Spinal cord (tissue), 10 donors: ENCODE data around the gene HOXD9. TPM values are rescaled to one million over a fixed set of nuclear protein-coding genes. Genes with fewer than 3 reads are reported as not detected.

ENCODE experiments used
- DNase-seq, 6 donors: peaks; one replicate each; pipeline versions ENCODE4 v3.0.0 to v3.0.0-alpha.2; 2013 to 2015; ENCODE audit warnings: low spot score in 6 of 6, low read depth in 4 of 6
- H3K27ac ChIP-seq: one replicate; pipeline ENCODE4 v1.5.1; 2013; ENCODE audit warnings: low read depth, low read length, control low read depth
- H3K27me3 ChIP-seq: one replicate; pipeline ENCODE4 v1.6.1; 2013; ENCODE audit warnings: low read length; ENCODE audit not compliant: control insufficient read depth, insufficient read depth
- H3K36me3 ChIP-seq: one replicate; pipeline ENCODE4 v1.6.1; 2013; ENCODE audit warnings: low read length; ENCODE audit not compliant: control insufficient read depth, insufficient read depth
- H3K4me1 ChIP-seq: one replicate; pipeline ENCODE4 v1.6.1; 2013; ENCODE audit warnings: low read length; ENCODE audit not compliant: control insufficient read depth, insufficient read depth
- H3K4me3 ChIP-seq: one replicate; pipeline ENCODE4 v1.5.1; 2013; ENCODE audit warnings: low read depth, low read length, control low read depth
- H3K9me3 ChIP-seq: one replicate; pipeline ENCODE4 v1.6.1; 2013; ENCODE audit warnings: low read length; ENCODE audit not compliant: control insufficient read depth, insufficient read depth
- WGBS: methylation state at CpG from one replicate; pipeline ENCODE4 v1.1.5; 2013; ENCODE audit warnings: missing lambda C conversion rate; ENCODE audit not compliant: insufficient coverage; 5-methylcytosine and 5-hydroxymethylcytosine counted together
- polyA plus RNA-seq, 2 donors: library from polyadenylated mRNA; unstranded; fragments of 120-200 nt; gene quantifications; one replicate each; pipeline ENCODE4 v1.2.1, GENCODE V29; 2013; ENCODE audit not compliant: insufficient read length in 2 of 2
- small RNA-seq: library from RNA; depleted of rRNA; stranded (forward); fragments of <200 nt; gene quantifications from one replicate; pipeline ENCODE3, GENCODE V24; 2014; ENCODE audit warnings: low replicate concordance
- total RNA-seq, 2 donors: library from RNA; depleted of rRNA in 1 of 2; stranded (reverse); fragments of 120-200 nt in 1 of 2; fragments of >200 nt in 1 of 2; gene quantifications; one replicate each; pipeline versions ENCODE4 v1.2.3 to v1.2.4, GENCODE V29; 2013 to 2014
- donor health status: healthy.

HOXD9 gene
- total and polyA plus RNA-seq, 4 donors: 0.22 to 3.2 (median 3.1) TPM

- peak overlapping the region; percentile 33 for H3K4me3 ChIP-seq
- H3K27ac ChIP-seq: peak overlapping the region; percentile 69
- H3K9me3 ChIP-seq: no peaks in the 10 kb centered on the region
- peaks cover 47% of the 10 kb centered on the region for H3K4me1 ChIP-seq
- H3K27me3 ChIP-seq: peaks cover 25% of the 10 kb centered on the region
- peak in 2 of 6 donors; percentile 37 to 62 for DNase-seq
- 33% methylated on average over 41 of the region's 60 CpGs for WGBS
- H3K36me3 ChIP-seq: peaks cover 31% of the 10 kb centered on the region
Measured at GRCh38 chr2:176172007-176172894, 49.7 kb downstream of the HOXD9 start.

GRCh38 chr2:176172895-176173566 lies 50.5 kb downstream of the HOXD9 start:
- H3K4me1 ChIP-seq: peaks cover 53% of the 10 kb centered on the region
- DNase-seq: peak in 2 of 6 donors; percentile 52 to 69
- H3K4me3 ChIP-seq: peak overlapping the region; percentile 33
- H3K9me3 ChIP-seq: no peaks in the 10 kb centered on the region
- WGBS: no CpG with 5 or more reads among the region's 14 CpGs
- peak overlapping the region; percentile 69 for H3K27ac ChIP-seq
- H3K36me3 ChIP-seq: peaks cover 31% of the 10 kb centered on the region
- peaks cover 27% of the 10 kb centered on the region for H3K27me3 ChIP-seq

DNA sequence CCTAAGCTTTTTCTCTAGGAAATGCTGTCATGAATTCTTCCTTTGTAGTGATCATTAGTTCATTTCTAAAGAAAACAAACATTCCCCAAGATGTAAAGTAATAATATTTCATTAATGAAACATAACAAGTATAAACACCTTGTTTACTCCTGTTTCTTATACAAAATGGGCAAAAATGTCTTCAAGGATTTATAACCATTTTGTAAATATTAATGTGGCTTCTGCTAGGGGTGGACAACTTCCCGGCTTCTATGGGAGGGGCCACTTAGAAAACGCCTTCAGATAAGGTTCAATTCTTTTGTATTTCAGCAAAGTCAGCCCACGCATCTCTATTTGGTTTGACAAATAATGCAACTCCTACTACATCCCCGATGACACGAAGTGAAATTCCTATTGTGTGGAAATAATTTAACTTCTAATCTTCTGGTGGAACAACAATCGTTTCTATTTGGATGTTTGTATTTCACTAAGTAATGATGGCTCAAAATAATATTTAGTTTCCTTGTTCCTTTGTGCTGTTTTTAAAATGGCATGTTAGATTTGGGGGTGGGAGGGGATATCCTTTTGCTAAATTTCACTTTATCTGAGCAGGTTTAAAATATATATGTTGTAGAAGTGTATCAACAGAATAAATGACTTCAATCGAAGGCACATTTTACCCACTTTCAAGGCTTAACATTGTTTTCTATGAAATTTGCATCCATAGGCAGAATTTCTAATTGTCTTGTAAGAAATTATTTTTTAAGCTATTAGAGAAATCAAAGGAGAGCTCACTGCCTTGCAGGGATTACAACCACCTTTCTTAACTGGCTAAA lies 51.3 kb downstream of the HOXD9 start:
- DNase-seq: peak in 2 of 6 donors; percentile 32 to 54
- WGBS: 20% methylated on average over 1 of the region's 7 CpGs
- Histone ChIP-seq H3K9me3 (no peaks in the 10 kb centered on the region), H3K4me1 (peaks cover 58% of the 10 kb centered on the region), H3K4me3 (peak overlapping the region; percentile 19), H3K27me3 (peaks cover 27% of the 10 kb centered on the region), H3K36me3 (peaks cover 31% of the 10 kb centered on the region), H3K27ac (peak overlapping the region; percentile 85)

DNA sequence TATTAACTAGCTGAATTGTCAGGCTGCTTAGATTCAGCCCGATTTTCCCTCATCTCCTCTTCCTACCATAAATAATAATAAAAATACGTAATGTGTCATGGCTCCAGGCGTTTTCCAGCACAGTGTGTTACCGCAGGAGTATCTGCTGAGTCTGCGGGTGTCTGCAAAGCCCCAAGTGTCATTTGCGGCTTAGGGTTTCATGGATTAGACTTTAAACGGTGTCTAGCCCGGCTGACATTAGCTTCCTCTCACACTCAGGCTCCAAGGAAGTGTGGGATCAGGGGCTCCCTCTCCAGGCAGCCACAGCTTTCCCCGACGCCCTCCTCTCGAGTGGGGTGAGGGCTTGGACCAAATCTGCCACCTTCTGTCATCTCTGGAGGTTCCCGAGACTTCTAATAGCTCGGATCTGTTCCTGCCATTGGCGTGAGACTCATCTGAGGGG lies 51.9 kb downstream of the HOXD9 start:
- 10% methylated on average over 12 of the region's 14 CpGs for WGBS
- Histone ChIP-seq H3K9me3 (no peaks in the 10 kb centered on the region), H3K4me1 (peaks cover 52% of the 10 kb centered on the region), H3K4me3 (peak overlapping the region; percentile 19), H3K36me3 (peaks cover 25% of the 10 kb centered on the region), H3K27ac (peak overlapping the region; percentile 85), H3K27me3 (peaks cover 29% of the 10 kb centered on the region)
- peak in 2 of 6 donors; percentile 56 to 87 for DNase-seq

Small RNAs within 50 kb of the gene (small RNA-seq; reads per million reads assigned to genes)
- 171,554 reads per million, percentile 100 among the genes with 10 or more reads in this experiment for gene MIR10B

Other genes with a start within 250 kb of the HOXD9 start
- gene LNPK, start 120.5 kb upstream of the HOXD9 start, total RNA-seq: 10 to 100 TPM; 38.7 to 72.8 TPM
- gene LNPK, start 120.5 kb upstream of the HOXD9 start, polyA plus RNA-seq: 10 to 100 TPM; 26.2 to 40.6 TPM
- under 1 TPM; 0.17 to 0.59 TPM for gene EVX2, start 38.8 kb upstream of the HOXD9 start, total RNA-seq
- gene EVX2, start 38.8 kb upstream of the HOXD9 start, polyA plus RNA-seq: 1 to 10 TPM in 1 of 2 donors, under 1 TPM in 1; 0.74 to 1.1 TPM
- gene HOXD13, start 30.0 kb upstream of the HOXD9 start, total RNA-seq: under 1 TPM in 1 of 2 donors, not detected in 1; 0.10 TPM
- gene HOXD13, start 30.0 kb upstream of the HOXD9 start, polyA plus RNA-seq: not detected
- gene HOXD12, start 22.9 kb upstream of the HOXD9 start, total RNA-seq: not detected
- gene HOXD12, start 22.9 kb upstream of the HOXD9 start, polyA plus RNA-seq: not detected
- 1 to 10 TPM in 1 of 2 donors, not detected in 1; 1.4 TPM for gene HOXD11, start 15.4 kb upstream of the HOXD9 start, total RNA-seq
- gene HOXD11, start 15.4 kb upstream of the HOXD9 start, polyA plus RNA-seq: under 1 TPM; 0.39 to 0.51 TPM
- 10 to 100 TPM in 1 of 2 donors, not detected in 1; 15.5 TPM for gene HOXD10, start 5.9 kb upstream of the HOXD9 start, total RNA-seq
- under 1 TPM; 0.92 to 0.98 TPM for gene HOXD10, start 5.9 kb upstream of the HOXD9 start, polyA plus RNA-seq
- gene HOXD8, start 7.0 kb downstream of the HOXD9 start, total RNA-seq: 10 to 100 TPM; 10.5 to 12.9 TPM
- 10 to 100 TPM; 29.9 to 42.7 TPM for gene HOXD8, start 7.0 kb downstream of the HOXD9 start, polyA plus RNA-seq
- 1 to 10 TPM; 3.9 to 9.0 TPM for gene HOXD4, start 28.8 kb downstream of the HOXD9 start, total RNA-seq
- gene HOXD4, start 28.8 kb downstream of the HOXD9 start, polyA plus RNA-seq: 10 to 100 TPM; 15.7 to 19.8 TPM
- gene HOXD3, start 34.6 kb downstream of the HOXD9 start, total RNA-seq: 10 to 100 TPM in 1 of 2 donors, 1 to 10 TPM in 1; 7.3 to 11.2 TPM
- 10 to 100 TPM; 18.1 to 23.0 TPM for gene HOXD3, start 34.6 kb downstream of the HOXD9 start, polyA plus RNA-seq
- gene HOXD1, start 65.9 kb downstream of the HOXD9 start, total RNA-seq: 1 to 10 TPM in 1 of 2 donors, under 1 TPM in 1; 0.66 to 2.7 TPM
- 1 to 10 TPM; 5.1 to 5.6 TPM for gene HOXD1, start 65.9 kb downstream of the HOXD9 start, polyA plus RNA-seq
- gene MTX2, start 146.7 kb downstream of the HOXD9 start, total RNA-seq: 10 to 100 TPM; 34.1 to 42.9 TPM
- 100 to 1,000 TPM in 1 of 2 donors, 10 to 100 TPM in 1; 94.7 to 102 TPM for gene MTX2, start 146.7 kb downstream of the HOXD9 start, polyA plus RNA-seq